K562 (cell line): ENCODE results near the gene DEPP1.

Experiments
- CEBPZ ChIP-seq: fragments of 150-350 bp; IDR thresholded peaks from 2 replicates; pipeline ENCODE4 v1.6.1; 2014; ENCODE audit warnings: low read depth, mild to moderate bottlenecking, low read length, borderline replicate concordance
- CREB3 ChIP-seq: fragments of 450-650 bp; conservative IDR thresholded peaks from 2 replicates; pipeline ENCODE4 v1.6.1; 2016; ENCODE audit warnings: missing genetic modification characterization, low read depth, mild to moderate bottlenecking, missing compliant biosample characterization, moderate library complexity
- CTCF ChIP-seq, 3 experiments: IDR thresholded peaks in 2 of 3; conservative IDR thresholded peaks in 1 of 3; 2 replicates each; pipeline ENCODE4 v1.5.1; 2011 to 2012; ENCODE audit warnings: low read length in 3 of 3, mild to moderate bottlenecking in 3 of 3, control low read depth in 2 of 3, improper control_type of control experiment in 1 of 3, inconsistent platforms in 1 of 3, low read depth in 1 of 3, mixed read lengths in 1 of 3, moderate library complexity in 1 of 3; ENCODE audit not compliant: insufficient read depth in 2 of 3
- FOXO4 ChIP-seq: fragments of 450-650 bp; formaldehyde crosslinking; IDR thresholded peaks from 2 replicates; pipeline ENCODE4 v1.4.0; 2020; ENCODE audit warnings: mild to moderate bottlenecking, moderate library complexity
- NFE2L1 ChIP-seq: fragments of 450-650 bp; IDR thresholded peaks from 2 replicates; pipeline ENCODE4 v1.6.1; 2016; ENCODE audit warnings: missing genetic modification characterization, low read depth, mild to moderate bottlenecking, missing compliant biosample characterization, moderate library complexity, borderline replicate concordance
- POLR2AphosphoS5 ChIP-seq: IDR thresholded peaks from 2 replicates; pipeline ENCODE4 v1.6.1; 2011; ENCODE audit warnings: mild to moderate bottlenecking, low read depth, low read length, moderate library complexity; ENCODE audit not compliant: control insufficient read depth, insufficient read depth
- SAFB2 ChIP-seq: fragments of 200-400 bp; formaldehyde crosslinking; IDR thresholded peaks from 2 replicates; pipeline ENCODE4 v1.6.1; 2018; ENCODE audit warnings: borderline replicate concordance, low read length, low read depth, moderate library complexity; ENCODE audit not compliant: severe bottlenecking
- ZNF41 ChIP-seq: fragments of 250-450 bp; sonication (Bioruptor Pico); conservative IDR thresholded peaks from 2 replicates; pipeline ENCODE4 v1.4.0; 2020; ENCODE audit warnings: mild to moderate bottlenecking

- TF ChIP-seq SAFB2 (no peak), FOXO4 (CRISPR knock-in tag) (no peak), POLR2AphosphoS5 (no peak), CTCF (IDR thresholded peaks at IDR 0.05 in 2 of 3, conservative IDR thresholded peaks at IDR 0.05 in 1 of 3; ENCODE audit: insufficient read depth in 2 of 3, low read depth in 1 of 3, low read length in 3 of 3) (no peak), CEBPZ (no peak), ZNF41 (no peak), CREB3 (tag) (no peak), NFE2L1 (tag) (no peak)
Measured at GRCh38 chr10:44954042-44954441, 24.6 kb downstream of the DEPP1 start.
